LNCAP (cell line): ENCODE data around the gene FGF3.

Source experiments
- CTCF ChIP-seq: fragments of 450-650 bp; IDR thresholded peaks from 2 replicates; pipeline ENCODE4 v1.5.1; 2017; ENCODE audit warnings: mild to moderate bottlenecking

The FGF3 gene

GRCh38 chr11:69799097-69799496 lies 20.1 kb downstream of the FGF3 start:
- TF ChIP-seq CTCF = no peak

DNA sequence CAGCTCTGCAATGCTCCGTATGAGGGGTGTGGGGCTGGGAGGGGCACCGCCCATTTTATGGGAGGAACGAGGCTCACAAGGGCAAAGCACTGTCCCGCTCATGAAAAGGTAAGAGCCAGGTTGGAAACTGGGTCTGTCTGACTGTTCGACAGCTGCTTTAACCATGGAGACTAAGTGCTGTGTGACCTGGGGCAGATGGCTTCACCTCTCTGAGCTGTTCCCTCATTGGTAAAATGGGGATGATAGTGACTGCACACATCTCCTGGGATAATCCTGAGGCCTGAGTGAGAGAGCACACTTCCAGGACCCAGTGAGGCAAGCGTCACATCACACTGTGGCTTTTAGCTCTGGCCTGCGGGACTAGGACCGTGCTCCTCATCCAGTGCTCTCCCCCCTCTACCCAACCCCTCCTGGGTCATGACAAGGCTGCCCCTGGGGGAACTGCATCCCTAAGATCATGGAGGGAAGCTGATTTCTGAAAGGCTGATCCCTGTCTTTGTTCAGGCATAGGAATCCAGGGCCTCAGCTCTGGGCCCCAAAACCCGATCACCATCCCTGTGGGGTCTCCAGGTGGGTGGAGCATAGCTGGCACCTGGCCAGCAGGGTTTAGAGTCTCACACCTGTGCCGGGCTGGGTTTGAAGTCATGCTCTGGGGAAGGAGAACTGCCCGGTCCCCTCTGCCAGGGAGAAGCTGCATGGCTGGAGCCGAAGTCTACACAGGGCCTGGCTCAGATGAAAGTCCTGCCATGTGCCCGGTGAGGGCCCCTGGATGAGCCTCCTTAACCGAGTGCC lies 21.3 kb downstream of the FGF3 start:
- TF ChIP-seq CTCF = no peak

DNA sequence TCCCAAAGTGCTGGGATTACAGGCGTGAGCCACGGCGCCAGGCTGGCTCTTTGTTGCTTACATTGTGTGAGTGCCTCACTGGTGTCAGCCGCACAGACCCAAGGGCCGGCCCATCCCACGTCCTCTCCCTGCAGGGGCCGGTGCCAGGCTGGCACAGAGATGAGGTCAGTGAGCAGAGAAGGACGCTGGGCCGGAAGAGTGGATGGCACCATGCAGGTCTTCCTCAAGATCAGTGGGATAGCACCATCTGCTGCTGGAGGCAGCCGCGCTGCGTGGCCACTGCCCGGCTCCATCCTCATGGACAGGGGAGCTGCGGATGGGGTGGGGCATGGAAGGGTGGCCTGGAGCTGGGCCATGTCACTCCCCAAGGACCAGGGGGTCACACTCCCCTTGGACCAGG lies 22.1 kb downstream of the FGF3 start:
- no peak for TF ChIP-seq CTCF

DNA sequence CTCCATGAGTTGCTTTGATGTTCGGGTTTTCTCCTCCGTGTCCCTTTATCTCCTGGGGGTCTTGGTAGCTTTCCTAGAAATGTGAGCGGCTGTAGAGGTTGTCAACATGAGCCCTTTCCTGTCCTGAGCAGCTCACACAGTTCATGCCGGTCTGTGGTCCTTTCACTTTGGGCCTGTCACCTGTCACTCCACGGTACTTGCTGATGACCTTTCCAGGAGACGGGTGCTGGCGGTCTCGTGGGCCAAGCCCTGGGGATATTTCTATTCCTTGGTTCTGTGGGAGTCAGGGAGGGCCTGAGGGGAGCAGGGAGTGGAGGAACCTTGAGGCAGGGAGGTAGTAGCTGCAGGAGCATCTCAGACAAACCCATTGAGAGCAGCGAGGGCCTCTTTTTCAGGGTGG lies 23.2 kb downstream of the FGF3 start:
- no peak for TF ChIP-seq CTCF

DNA sequence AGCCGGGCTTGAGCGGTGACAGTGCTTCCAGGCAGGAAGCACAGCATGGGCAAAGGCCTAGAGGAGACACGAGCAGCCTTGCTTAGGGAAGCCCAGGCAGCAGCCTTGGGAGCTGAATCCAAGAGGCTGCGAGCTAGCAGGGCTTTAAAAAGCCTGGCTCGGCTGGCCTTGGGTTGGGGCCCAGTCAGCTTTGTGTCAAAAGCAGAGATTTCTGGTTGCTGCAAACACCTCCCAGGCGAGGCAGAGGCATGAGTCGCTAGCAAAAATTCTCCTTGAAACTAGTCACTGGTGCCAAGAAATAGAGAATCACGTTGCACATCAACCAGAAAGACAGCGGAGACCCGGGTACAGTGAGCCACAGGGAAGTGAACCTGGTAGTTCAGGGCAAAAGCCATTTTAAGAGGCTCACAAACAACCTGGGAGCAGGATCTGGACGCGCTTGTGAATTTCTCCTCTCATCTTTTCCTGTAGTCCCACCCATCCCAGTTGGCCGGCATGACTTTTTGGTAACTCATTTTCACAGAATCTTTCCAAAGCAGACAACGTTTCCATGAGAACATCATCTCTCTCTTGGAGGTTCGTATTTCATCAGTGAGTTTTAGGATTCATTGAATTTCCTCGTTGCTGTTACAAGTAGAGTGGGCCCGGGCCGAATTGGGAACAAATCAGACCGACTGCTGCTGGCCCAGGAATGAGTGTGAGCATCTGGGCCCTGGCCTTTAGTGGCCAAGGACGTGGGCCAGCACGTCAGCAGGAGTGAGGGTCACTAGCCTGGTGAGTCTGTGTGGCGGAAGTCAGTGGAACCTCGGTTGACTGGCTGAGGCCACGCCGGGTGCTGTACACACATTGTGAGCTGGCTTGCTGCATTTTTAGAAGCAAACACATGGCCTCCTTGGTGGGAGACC lies 27.7 kb downstream of the FGF3 start:
- no peak for TF ChIP-seq CTCF

DNA sequence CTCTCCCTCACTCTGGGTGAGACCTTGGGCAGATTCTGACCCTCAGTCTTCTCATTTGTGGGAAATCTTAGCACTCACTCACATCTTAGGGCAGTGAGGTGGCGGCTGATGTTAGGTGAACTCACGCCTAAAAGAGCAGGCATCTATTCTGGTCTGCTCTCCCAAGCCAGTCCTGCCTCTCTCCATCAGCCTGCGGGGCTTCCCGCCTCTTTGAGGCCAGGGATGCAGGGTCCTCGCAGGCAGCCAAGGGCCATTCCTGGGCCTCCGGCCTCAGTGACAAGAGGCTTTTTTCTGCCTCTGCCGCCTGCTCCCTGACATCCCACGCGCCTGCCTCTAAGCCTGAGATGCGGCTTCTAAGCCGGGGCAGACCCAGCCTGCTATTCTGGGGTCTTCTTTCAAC lies 30.3 kb downstream of the FGF3 start:
- no peak for TF ChIP-seq CTCF

DNA sequence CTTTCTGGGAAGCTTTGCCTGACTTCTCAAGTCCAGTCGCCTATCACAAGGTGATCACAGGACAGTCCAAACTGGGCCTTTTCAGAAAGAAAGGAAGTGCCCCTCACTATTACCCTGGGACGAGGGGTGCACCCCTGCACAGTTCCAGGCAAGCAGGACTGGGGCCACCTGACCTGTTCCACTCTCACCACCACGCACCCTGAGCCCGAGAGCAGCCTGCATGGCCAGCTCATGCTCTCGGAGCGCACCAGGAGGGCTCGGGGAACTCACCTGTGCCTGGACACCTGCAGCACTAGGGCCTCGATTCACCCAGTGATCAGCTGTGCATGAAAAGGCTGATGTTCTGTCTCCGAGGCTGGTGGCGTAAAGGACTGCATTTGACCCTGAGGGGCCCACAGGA lies 31.3 kb downstream of the FGF3 start:
- no peak for TF ChIP-seq CTCF
